ENCODE data around the gene SEC23A. TPM values are rescaled to one million over a fixed set of nuclear protein-coding genes. Genes with fewer than 3 reads are reported as not detected.

The SEC23A gene
- total and polyA plus RNA-seq, 2 of the 8 experiments (the other 6 are each of a cell fraction or from before 2014, with no cell fraction given) = 30.9 to 58.2 TPM

DNA sequence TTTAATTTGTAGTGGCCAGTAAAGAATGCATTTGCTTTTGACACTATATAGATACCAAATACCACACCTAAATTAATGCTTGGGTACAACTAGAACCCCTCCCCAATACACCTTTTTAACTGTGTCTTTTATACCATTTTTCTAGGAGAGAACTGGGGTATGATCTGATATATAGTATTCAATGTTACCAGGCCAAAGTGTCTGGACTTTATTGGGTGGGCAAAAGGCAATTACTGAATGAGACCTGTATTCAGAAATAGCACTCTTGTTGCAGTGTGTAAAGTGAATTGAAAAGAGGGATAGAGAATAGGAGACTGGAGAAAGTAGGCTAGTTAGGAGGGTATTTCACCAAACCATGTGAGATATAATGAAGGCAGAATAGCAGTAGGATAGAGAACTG lies 74.4 kb downstream of the SEC23A start:
- Histone ChIP-seq H3K56ac (replicated peaks; ENCODE audit: insufficient read length, low read depth, low read length) (no peak overlapping the region), H4K8ac (ENCODE audit: extremely low read depth, insufficient read depth, low read length) (no peak overlapping the region), H2BK20ac (ENCODE audit: low read length) (no peak overlapping the region), H2AK5ac (ENCODE audit: low read depth, low read length) (no peak overlapping the region), H3K14ac (ENCODE audit: insufficient read length) (no peak overlapping the region), H4K20me1 (replicated peaks in 1 of 2; ENCODE audit: control insufficient read depth in 1 of 2, insufficient read depth in 2 of 2, low read length in 2 of 2) (no peaks in the 10 kb centered on the region), H3K23ac (ENCODE audit: insufficient read length) (no peak overlapping the region), H3K79me2 (ENCODE audit: control insufficient read depth in 1 of 2, insufficient read depth in 2 of 2, low read length in 2 of 2) (no peaks in the 10 kb centered on the region), H3K4me3 (ENCODE audit: extremely low read depth in 1 of 4, insufficient read depth in 2 of 4, low read depth in 3 of 4, low read length in 4 of 4) (no peak overlapping the region), H2BK12ac (ENCODE audit: low read depth, low read length) (no peak overlapping the region), H2BK120ac (replicated peaks; ENCODE audit: low read depth, low read length) (no peak overlapping the region), H4K5ac (ENCODE audit: insufficient read length, low read depth, low read length) (no peak overlapping the region), H3K23me2 (ENCODE audit: low read depth, low read length) (no peaks in the 10 kb centered on the region), H3K18ac (ENCODE audit: extremely low read depth, low read length) (no peak overlapping the region), H3K27me3 (replicated peaks in 1 of 4; ENCODE audit: control insufficient read depth in 3 of 4, extremely low read depth in 1 of 4, insufficient read depth in 3 of 4, low read length in 3 of 4) (peaks cover 0 to 1% (median 0%) of the 10 kb centered on the region in 4 experiments; a peak in 1 of 7 replicates), H2AFZ (ENCODE audit: low read length) (no peak overlapping the region), H3K36me3 (ENCODE audit: control insufficient read depth in 2 of 4, insufficient read depth in 4 of 4, low read length in 3 of 4) (peaks cover 0 to 23% (median 10%) of the 10 kb centered on the region in 4 experiments; a peak in 4 of 8 replicates), H4K91ac (replicated peaks; ENCODE audit: insufficient read length, low read length) (no peak overlapping the region), H3K9me3 (ENCODE audit: insufficient read depth in 2 of 2, low read depth in 1 of 2, low read length in 1 of 2) (no peaks in the 10 kb centered on the region), H3K4me1 (replicated peaks in 1 of 4; ENCODE audit: control insufficient read depth in 3 of 4, insufficient read depth in 4 of 4, low read length in 3 of 4) (no peaks in the 10 kb centered on the region), H2BK15ac (ENCODE audit: low read length) (no peak overlapping the region), H3K4me2 (ENCODE audit: insufficient read depth in 1 of 2, low read depth in 2 of 2, low read length in 2 of 2) (no peak overlapping the region), H3K27ac (ENCODE audit: low read depth, low read length) (no peak overlapping the region), H3K4ac (replicated peaks; ENCODE audit: insufficient read length, low read depth, low read length) (no peak overlapping the region), H3K79me1 (ENCODE audit: low read depth, low read length) (no peaks in the 10 kb centered on the region), H3K9ac (replicated peaks in 1 of 4; ENCODE audit: extremely low read depth in 1 of 4, low read depth in 3 of 4, low read length in 3 of 4) (no peak overlapping the region), H2BK5ac (ENCODE audit: low read depth, low read length) (no peak overlapping the region)
- no peak for FAIRE-seq
- DNase-seq (ENCODE audit: low read depth in 1 of 2, low spot score in 2 of 2) = no peak
- ChIA-PET POLR2A (ENCODE audit: partially characterized antibody) (no interaction called here), CTCF (ENCODE audit: partially characterized antibody) (no interaction called here)
- no peak for TF ChIP-seq TAF1 (IDR thresholded peaks at IDR 0.05; ENCODE audit: low read depth, low read length)
- no peak for TF ChIP-seq SIX5 (IDR thresholded peaks at IDR 0.05; ENCODE audit: low read depth, low read length)
- TF ChIP-seq BCL11A (IDR thresholded peaks at IDR 0.05; ENCODE audit: low read depth in 2 of 2, low read length in 2 of 2) = no peak
- no peak for TF ChIP-seq JUN (IDR thresholded peaks at IDR 0.05; ENCODE audit: low read depth, low read length)
- TF ChIP-seq CHD2 (IDR thresholded peaks at IDR 0.05; ENCODE audit: low read length) = no peak

All from H1 (cell line).